ENCODE measurements around the gene DEPDC1. TPM values are rescaled to one million over a fixed set of nuclear protein-coding genes. Genes with fewer than 3 reads are reported as not detected.

The DEPDC1 gene
- total RNA-seq, 1 donor from 2014 or later: 0.26 TPM

GRCh38 chr1:68525781-68526180 lies 28.9 kb upstream of the DEPDC1 start:
- Histone ChIP-seq H3K4me3 (ENCODE audit: low read depth, low read length) (no peak overlapping the region), H3K27me3 (ENCODE audit: control insufficient read depth, insufficient read depth, low read length) (no peaks in the 10 kb centered on the region), H3K36me3 (ENCODE audit: control insufficient read depth, insufficient read depth, low read length) (no peaks in the 10 kb centered on the region)
- peak; percentile 7 for DNase-seq (ENCODE audit: low read depth)
- no peak for FAIRE-seq
- TF ChIP-seq, protein P1, sequence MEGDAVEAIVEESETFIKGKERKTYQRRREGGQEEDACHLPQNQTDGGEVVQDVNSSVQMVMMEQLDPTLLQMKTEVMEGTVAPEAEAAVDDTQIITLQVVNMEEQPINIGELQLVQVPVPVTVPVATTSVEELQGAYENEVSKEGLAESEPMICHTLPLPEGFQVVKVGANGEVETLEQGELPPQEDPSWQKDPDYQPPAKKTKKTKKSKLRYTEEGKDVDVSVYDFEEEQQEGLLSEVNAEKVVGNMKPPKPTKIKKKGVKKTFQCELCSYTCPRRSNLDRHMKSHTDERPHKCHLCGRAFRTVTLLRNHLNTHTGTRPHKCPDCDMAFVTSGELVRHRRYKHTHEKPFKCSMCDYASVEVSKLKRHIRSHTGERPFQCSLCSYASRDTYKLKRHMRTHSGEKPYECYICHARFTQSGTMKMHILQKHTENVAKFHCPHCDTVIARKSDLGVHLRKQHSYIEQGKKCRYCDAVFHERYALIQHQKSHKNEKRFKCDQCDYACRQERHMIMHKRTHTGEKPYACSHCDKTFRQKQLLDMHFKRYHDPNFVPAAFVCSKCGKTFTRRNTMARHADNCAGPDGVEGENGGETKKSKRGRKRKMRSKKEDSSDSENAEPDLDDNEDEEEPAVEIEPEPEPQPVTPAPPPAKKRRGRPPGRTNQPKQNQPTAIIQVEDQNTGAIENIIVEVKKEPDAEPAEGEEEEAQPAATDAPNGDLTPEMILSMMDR (IDR thresholded peaks at IDR 0.05; ENCODE audit: insufficient read depth, low read length, severe bottlenecking): no peak

GRCh38 chr1:68521286-68521685 lies 24.4 kb upstream of the DEPDC1 start:
- no peak for FAIRE-seq
- H3K4me3 ChIP-seq (ENCODE audit: low read depth, low read length): no peak overlapping the region
- H3K27me3 ChIP-seq (ENCODE audit: control insufficient read depth, insufficient read depth, low read length): no peaks in the 10 kb centered on the region
- DNase-seq (ENCODE audit: low read depth): no peak
- H3K36me3 ChIP-seq (ENCODE audit: control insufficient read depth, insufficient read depth, low read length): no peaks in the 10 kb centered on the region
- TF ChIP-seq, protein P1 (IDR thresholded peaks at IDR 0.05; ENCODE audit: insufficient read depth, low read length, severe bottlenecking): no peak

- FAIRE-seq: no peak
These were observed 19.2 kb upstream of the DEPDC1 start for GRCh38 chr1:68516066-68516465.

GRCh38 chr1:68511254-68511653 lies 14.4 kb upstream of the DEPDC1 start:
- H3K4me3 ChIP-seq (ENCODE audit: low read depth, low read length): no peak overlapping the region
- FAIRE-seq: no peak
- TF ChIP-seq, protein P1 (IDR thresholded peaks at IDR 0.05; ENCODE audit: insufficient read depth, low read length, severe bottlenecking): no peak

More at GRCh38 chr1:68516066-68516465, 19.2 kb upstream of the DEPDC1 start:
- Histone ChIP-seq H3K27me3 (ENCODE audit: control insufficient read depth, insufficient read depth, low read length) (no peaks in the 10 kb centered on the region), H3K4me3 (ENCODE audit: low read depth, low read length) (no peak overlapping the region), H3K36me3 (ENCODE audit: control insufficient read depth, insufficient read depth, low read length) (no peaks in the 10 kb centered on the region)
- DNase-seq (ENCODE audit: low read depth): peak; percentile 37
- TF ChIP-seq, protein P1 (IDR thresholded peaks at IDR 0.05; ENCODE audit: insufficient read depth, low read length, severe bottlenecking): no peak

GRCh38 chr1:68506386-68506785 lies 9.5 kb upstream of the DEPDC1 start:
- TF ChIP-seq, protein P1 (IDR thresholded peaks at IDR 0.05; ENCODE audit: insufficient read depth, low read length, severe bottlenecking): no peak
- FAIRE-seq (no peak), DNase-seq (ENCODE audit: low read depth) (peak; percentile 73)
- Histone ChIP-seq H3K27me3 (ENCODE audit: control insufficient read depth, insufficient read depth, low read length) (no peaks in the 10 kb centered on the region), H3K4me3 (ENCODE audit: low read depth, low read length) (no peak overlapping the region), H3K36me3 (ENCODE audit: control insufficient read depth, insufficient read depth, low read length) (no peaks in the 10 kb centered on the region)

More at GRCh38 chr1:68511254-68511653, 14.4 kb upstream of the DEPDC1 start:
- H3K27me3 ChIP-seq (ENCODE audit: control insufficient read depth, insufficient read depth, low read length): no peaks in the 10 kb centered on the region
- H3K36me3 ChIP-seq (ENCODE audit: control insufficient read depth, insufficient read depth, low read length): no peaks in the 10 kb centered on the region
- DNase-seq (ENCODE audit: low read depth): no peak

DNA sequence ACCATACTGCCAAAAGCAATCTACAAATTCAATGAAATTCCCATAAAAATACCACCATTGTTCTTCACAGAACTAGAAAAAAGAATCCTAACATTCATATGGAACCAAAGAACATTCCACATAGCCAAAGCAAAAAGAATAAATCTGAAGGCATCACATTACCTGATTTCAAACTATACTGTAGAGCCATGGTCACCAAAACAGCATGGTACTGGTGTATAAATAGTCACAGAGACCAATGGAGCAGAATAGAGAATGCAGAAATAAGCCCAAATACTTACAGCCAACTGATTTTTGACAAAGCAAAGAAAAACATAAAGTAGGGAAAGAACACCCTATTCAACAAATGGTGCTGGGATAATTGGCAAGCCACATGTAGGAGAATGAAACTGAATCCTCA lies 6.2 kb upstream of the DEPDC1 start:
- TF ChIP-seq, protein P1 (IDR thresholded peaks at IDR 0.05; ENCODE audit: insufficient read depth, low read length, severe bottlenecking): no peak

More for the DNA sequence above, 6.2 kb upstream of the DEPDC1 start:
- Histone ChIP-seq H3K27me3 (ENCODE audit: control insufficient read depth, insufficient read depth, low read length) (no peaks in the 10 kb centered on the region), H3K4me3 (ENCODE audit: low read depth, low read length) (no peak overlapping the region), H3K36me3 (ENCODE audit: control insufficient read depth, insufficient read depth, low read length) (no peaks in the 10 kb centered on the region)
- DNase-seq (ENCODE audit: low read depth) (no peak), FAIRE-seq (no peak)

All from bronchial epithelial cell (primary cell).